Neuronal stem cell (in vitro differentiated cells): ENCODE data around the gene WDR11.

Experiments
- DNase-seq: peaks from one replicate; pipeline ENCODE4 v3.0.0-alpha.2; 2013; ENCODE audit warnings: low spot score
- H2AFZ ChIP-seq: one replicate; pipeline ENCODE4 v1.6.1; 2013; ENCODE audit warnings: mild to moderate bottlenecking, low read length, inconsistent platforms
- H2AK5ac ChIP-seq: 2 replicates; pipeline ENCODE4 v1.6.1; 2013; ENCODE audit warnings: low read depth, mild to moderate bottlenecking, inconsistent platforms, low read length, moderate library complexity, mixed read lengths
- H2BK120ac ChIP-seq: 2 replicates; pipeline ENCODE4 v1.6.1; 2013; ENCODE audit warnings: low read depth, mild to moderate bottlenecking, inconsistent platforms, low read length, moderate library complexity, mixed read lengths
- H2BK12ac ChIP-seq: one replicate; pipeline ENCODE4 v1.6.1; 2013; ENCODE audit warnings: low read length, inconsistent platforms
- H2BK15ac ChIP-seq: 2 replicates; pipeline ENCODE4 v1.6.1; 2013; ENCODE audit warnings: mild to moderate bottlenecking, low read length, inconsistent platforms, mixed read lengths
- H2BK5ac ChIP-seq: one replicate; pipeline ENCODE4 v1.6.1; 2013; ENCODE audit warnings: inconsistent platforms, mild to moderate bottlenecking, low read length, moderate library complexity
- H3K14ac ChIP-seq: one replicate; pipeline ENCODE4 v1.6.1; 2013; ENCODE audit warnings: low read length, inconsistent platforms
- H3K18ac ChIP-seq: 2 replicates; pipeline ENCODE4 v1.6.1; 2013; ENCODE audit warnings: low read length, inconsistent platforms
- H3K23ac ChIP-seq: 2 replicates; pipeline ENCODE4 v1.6.1; 2013; ENCODE audit warnings: low read depth, mild to moderate bottlenecking, mixed read lengths, low read length, inconsistent platforms; ENCODE audit not compliant: poor library complexity
- H3K27ac ChIP-seq: replicated peaks from 3 replicates; pipeline ENCODE4 v1.5.1; 2013; ENCODE audit warnings: low read length, inconsistent platforms
- H3K27me3 ChIP-seq, 3 experiments: 2 replicates each; pipeline ENCODE4 v1.6.1; 2013; ENCODE audit warnings: low read length in 3 of 3, mild to moderate bottlenecking in 2 of 3, inconsistent platforms in 1 of 3, low read depth in 1 of 3, mixed read lengths in 1 of 3, moderate library complexity in 1 of 3; ENCODE audit not compliant: control insufficient read depth in 3 of 3, insufficient read depth in 3 of 3
- H3K36me3 ChIP-seq, 2 donors: replicated peaks in 1 of 2; 2 replicates each; pipeline ENCODE4 v1.6.1; 2013; ENCODE audit warnings: low read length in 2 of 2; ENCODE audit not compliant: control insufficient read depth in 2 of 2, insufficient read depth in 2 of 2
- H3K4ac ChIP-seq: 2 replicates; pipeline ENCODE4 v1.6.1; 2013; ENCODE audit warnings: inconsistent platforms, mild to moderate bottlenecking, low read length, moderate library complexity
- H3K4me1 ChIP-seq, 2 donors: 1 replicate in 1 of 2; 2 replicates in 1 of 2; pipeline ENCODE4 v1.6.1; 2013; ENCODE audit warnings: low read length in 2 of 2, low read depth in 1 of 2; ENCODE audit not compliant: control insufficient read depth in 2 of 2, insufficient read depth in 1 of 2
- H3K4me2 ChIP-seq: one replicate; pipeline ENCODE4 v1.6.1; 2013; ENCODE audit warnings: mild to moderate bottlenecking, low read length, inconsistent platforms; ENCODE audit not compliant: insufficient read depth, poor library complexity, severe bottlenecking
- H3K4me3 ChIP-seq, 2 donors: 2 replicates each; pipeline ENCODE4 v1.5.1; 2013; ENCODE audit warnings: low read length in 2 of 2, mild to moderate bottlenecking in 2 of 2, inconsistent platforms in 1 of 2, moderate library complexity in 1 of 2
- H3K79me1 ChIP-seq: one replicate; pipeline ENCODE4 v1.6.1; 2013; ENCODE audit warnings: low read depth, mild to moderate bottlenecking, inconsistent platforms, low read length, moderate library complexity
- H3K9ac ChIP-seq: one replicate; pipeline ENCODE4 v1.6.1; 2013; ENCODE audit warnings: mild to moderate bottlenecking, low read depth, low read length, inconsistent platforms; ENCODE audit not compliant: poor library complexity
- H3K9me3 ChIP-seq, 2 donors: replicated peaks in 1 of 2; 2 replicates each; pipeline versions ENCODE3 to v1.6.1; 2013; ENCODE audit warnings: low read length in 2 of 2, mild to moderate bottlenecking in 2 of 2, inconsistent platforms in 1 of 2, low read depth in 1 of 2, mixed read lengths in 1 of 2, moderate library complexity in 1 of 2; ENCODE audit not compliant: control insufficient read depth in 2 of 2, insufficient read depth in 1 of 2
- H4K8ac ChIP-seq: one replicate; pipeline ENCODE4 v1.6.1; 2013; ENCODE audit warnings: low read depth, mild to moderate bottlenecking, inconsistent platforms, low read length, moderate library complexity
- H4K91ac ChIP-seq: one replicate; pipeline ENCODE4 v1.6.1; 2013; ENCODE audit warnings: low read length, low read depth, mild to moderate bottlenecking, inconsistent platforms; ENCODE audit not compliant: poor library complexity
- WGBS, 2 donors: extraction: QIAGEN DNeasy Blood & Tissue Kit; methylation state at CpG; one replicate each; pipeline ENCODE4 v1.1.7; 2013; ENCODE audit warnings: missing lambda C conversion rate in 2 of 2, mixed read lengths in 1 of 2; ENCODE audit not compliant: insufficient read length in 2 of 2, insufficient replicate concordance in 1 of 2; ENCODE audit errors: extremely low coverage in 2 of 2; 5-methylcytosine and 5-hydroxymethylcytosine counted together

Gene WDR11

GRCh38 chr10:120827251-120827875 is 23.8 kb upstream of the WDR11 start:
- H3K14ac ChIP-seq = no peak overlapping the region
- H3K36me3 ChIP-seq = no peaks in the 10 kb centered on the region
- no peak overlapping the region for H3K4me3 ChIP-seq
- no peak for DNase-seq
- no peak overlapping the region for H3K18ac ChIP-seq
- no peak overlapping the region for H2BK5ac ChIP-seq
- H2AK5ac ChIP-seq = no peak overlapping the region
- peaks cover 0 to 3% of the 10 kb centered on the region in 2 donors for H3K4me1 ChIP-seq
- H3K9ac ChIP-seq = no peak overlapping the region
- H3K4me2 ChIP-seq = no peak overlapping the region
- no peak overlapping the region for H2AFZ ChIP-seq
- no peak overlapping the region for H2BK120ac ChIP-seq
- H3K79me1 ChIP-seq = no peaks in the 10 kb centered on the region
- no peak overlapping the region for H3K27ac ChIP-seq
- H3K27me3 ChIP-seq = no peaks in the 10 kb centered on the region
- no CpG with 5 or more reads among the region's 5 CpGs for WGBS, 2 donors
- no peaks in the 10 kb centered on the region for H3K9me3 ChIP-seq
- no peak overlapping the region for H2BK15ac ChIP-seq
- H4K91ac ChIP-seq = no peak overlapping the region
- no peak overlapping the region for H4K8ac ChIP-seq
- H3K4ac ChIP-seq = no peak overlapping the region
- H2BK12ac ChIP-seq = no peak overlapping the region
- no peak overlapping the region for H3K23ac ChIP-seq

GRCh38 chr10:120828763-120829319 is 22.3 kb upstream of the WDR11 start:
- no peak overlapping the region for H3K27ac ChIP-seq
- WGBS, 2 donors = no CpG with 5 or more reads among the region's 3 CpGs

GRCh38 chr10:120832106-120832505 is 19.1 kb upstream of the WDR11 start:
- no peak overlapping the region for H2AK5ac ChIP-seq
- no peak overlapping the region for H3K4me3 ChIP-seq
- no peak overlapping the region for H2AFZ ChIP-seq
- no peak overlapping the region for H2BK12ac ChIP-seq
- no peak overlapping the region for H2BK5ac ChIP-seq
- no peak overlapping the region for H3K4ac ChIP-seq
- DNase-seq = no peak
- no peaks in the 10 kb centered on the region for H3K36me3 ChIP-seq
- H3K23ac ChIP-seq = no peak overlapping the region
- no peak overlapping the region for H3K14ac ChIP-seq
- H3K27ac ChIP-seq = no peak overlapping the region
- no peak overlapping the region for H3K4me2 ChIP-seq
- no peak overlapping the region for H3K9ac ChIP-seq
- H3K27me3 ChIP-seq = no peaks in the 10 kb centered on the region
- no peaks in the 10 kb centered on the region for H3K79me1 ChIP-seq
- no peak overlapping the region for H2BK15ac ChIP-seq
- no peak overlapping the region for H4K8ac ChIP-seq
- no peak overlapping the region for H4K91ac ChIP-seq
- WGBS, 2 donors = no CpG with 5 or more reads among the region's 9 CpGs
- no peaks in the 10 kb centered on the region for H3K9me3 ChIP-seq
- no peaks in the 10 kb centered on the region for H3K4me1 ChIP-seq
- H3K18ac ChIP-seq = no peak overlapping the region
- H2BK120ac ChIP-seq = no peak overlapping the region

More at GRCh38 chr10:120828763-120829319, 22.3 kb upstream of the WDR11 start:
- Histone ChIP-seq H3K4me1 (no peaks in the 10 kb centered on the region), H3K4me2 (no peak overlapping the region), H2BK5ac (no peak overlapping the region), H2AFZ (no peak overlapping the region), H3K9me3 (no peaks in the 10 kb centered on the region), H3K9ac (no peak overlapping the region), H3K4ac (no peak overlapping the region), H3K14ac (no peak overlapping the region), H3K4me3 (no peak overlapping the region), H2BK15ac (no peak overlapping the region), H4K8ac (no peak overlapping the region), H3K27me3 (no peaks in the 10 kb centered on the region), H3K18ac (no peak overlapping the region), H3K23ac (no peak overlapping the region), H2BK12ac (no peak overlapping the region), H3K79me1 (no peaks in the 10 kb centered on the region), H2AK5ac (no peak overlapping the region), H2BK120ac (no peak overlapping the region), H3K36me3 (no peaks in the 10 kb centered on the region), H4K91ac (no peak overlapping the region)
- DNase-seq = no peak

- H2AK5ac ChIP-seq = no peak overlapping the region
- no peaks in the 10 kb centered on the region for H3K36me3 ChIP-seq
- no peak overlapping the region for H4K8ac ChIP-seq
- no peak overlapping the region for H3K23ac ChIP-seq
- no peak overlapping the region for H2BK12ac ChIP-seq
- no peak overlapping the region for H2BK15ac ChIP-seq
- no peak overlapping the region for H3K14ac ChIP-seq
- H3K27ac ChIP-seq = no peak overlapping the region
- no peak overlapping the region for H3K4me3 ChIP-seq
- H3K4ac ChIP-seq = no peak overlapping the region
- no peak overlapping the region for H2BK5ac ChIP-seq
- H3K4me2 ChIP-seq = no peak overlapping the region
- no peak overlapping the region for H2BK120ac ChIP-seq
- no peak overlapping the region for H2AFZ ChIP-seq
- H3K18ac ChIP-seq = no peak overlapping the region
- no peak overlapping the region for H3K9ac ChIP-seq
- no CpG with 5 or more reads among the region's 6 CpGs for WGBS, 2 donors
- H3K9me3 ChIP-seq = no peaks in the 10 kb centered on the region
- H3K79me1 ChIP-seq = no peaks in the 10 kb centered on the region
- H3K4me1 ChIP-seq = peaks cover 0 to 5% of the 10 kb centered on the region in 2 donors
- H3K27me3 ChIP-seq = no peaks in the 10 kb centered on the region
- no peak overlapping the region for H4K91ac ChIP-seq
- DNase-seq = no peak
Observed at GRCh38 chr10:120833222-120833928, 17.8 kb upstream of the WDR11 start.
